DMS153 treated with DMSO at 0.1 percent for 48 hours (cell line): ENCODE results near the gene NHEJ1.
A peak's percentile ranks its signal among the peaks of the same experiment; 100 is the strongest.

Experiments
- DNase-seq: peaks from one replicate; lab custom pipeline; 2025; ENCODE audit not compliant: unreplicated experiment; lab: John Stamatoyannopoulos, UW

The NHEJ1 gene

GRCh38 chr2:219182331-219183150 is 21.9 kb upstream of the NHEJ1 start:
- no peak for DNase-seq

DNA sequence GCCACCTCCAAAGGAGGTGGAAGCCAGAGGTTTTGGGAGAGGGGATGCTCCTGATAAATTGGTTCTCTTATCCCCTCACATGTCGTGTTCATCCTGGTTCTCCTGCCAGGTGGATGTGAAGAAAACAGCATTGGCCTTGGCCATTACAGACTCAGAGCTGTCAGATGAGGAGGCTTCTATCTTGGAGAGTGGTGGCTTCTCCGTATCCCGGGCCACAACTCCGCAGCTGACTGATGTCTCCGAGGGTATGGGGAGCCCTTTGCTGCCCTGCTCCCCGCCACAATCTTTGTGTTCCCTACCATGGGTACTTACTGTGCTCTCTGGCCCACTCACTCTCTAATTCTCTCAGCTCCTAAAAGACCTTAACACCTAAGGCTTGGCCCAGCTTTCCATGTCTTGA is 20.9 kb upstream of the NHEJ1 start:
- no peak for DNase-seq

GRCh38 chr2:219180961-219181360 is 20.3 kb upstream of the NHEJ1 start:
- no peak for DNase-seq

DNA sequence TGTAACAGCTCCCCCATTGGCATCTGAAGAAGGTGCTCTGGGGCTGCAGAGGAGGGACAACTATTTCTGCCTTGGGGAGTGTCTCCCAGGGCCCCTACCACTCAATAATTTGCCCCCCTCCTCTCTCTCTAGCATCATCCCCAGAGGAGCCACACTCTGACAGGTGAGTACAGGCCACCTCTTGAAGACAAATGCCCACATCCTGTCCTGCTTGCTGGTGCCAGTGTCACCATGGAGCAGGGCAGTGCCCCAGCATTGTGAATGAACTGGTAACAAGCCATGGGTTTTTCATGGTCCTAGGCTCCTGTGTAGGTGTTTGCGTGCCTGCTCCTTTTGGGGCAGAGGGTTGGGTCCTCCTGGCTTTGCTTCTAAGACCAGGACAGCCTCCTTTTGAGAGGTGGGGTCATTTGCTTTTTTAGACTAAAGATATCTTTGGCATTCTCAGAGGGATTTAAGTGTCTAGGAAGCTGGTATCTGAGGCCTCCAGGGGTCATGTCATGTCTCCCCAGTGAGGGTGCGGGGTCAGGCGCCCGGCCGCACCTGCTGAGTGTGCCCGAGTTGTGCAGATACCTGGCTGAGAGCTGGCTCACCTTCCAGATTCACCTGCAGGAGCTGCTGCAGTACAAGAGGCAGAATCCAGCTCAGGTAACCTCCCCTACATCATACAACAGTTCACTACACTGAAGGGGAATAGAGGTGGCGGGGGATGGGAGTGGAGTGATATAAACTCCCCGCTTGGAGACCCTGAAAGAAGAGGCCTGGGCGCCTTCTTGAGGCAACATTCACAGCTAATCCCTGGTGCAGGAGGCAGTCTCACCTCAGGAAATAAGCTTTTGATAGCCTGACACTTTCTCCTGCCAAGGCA is 19.2 kb upstream of the NHEJ1 start:
- no peak for DNase-seq

DNA sequence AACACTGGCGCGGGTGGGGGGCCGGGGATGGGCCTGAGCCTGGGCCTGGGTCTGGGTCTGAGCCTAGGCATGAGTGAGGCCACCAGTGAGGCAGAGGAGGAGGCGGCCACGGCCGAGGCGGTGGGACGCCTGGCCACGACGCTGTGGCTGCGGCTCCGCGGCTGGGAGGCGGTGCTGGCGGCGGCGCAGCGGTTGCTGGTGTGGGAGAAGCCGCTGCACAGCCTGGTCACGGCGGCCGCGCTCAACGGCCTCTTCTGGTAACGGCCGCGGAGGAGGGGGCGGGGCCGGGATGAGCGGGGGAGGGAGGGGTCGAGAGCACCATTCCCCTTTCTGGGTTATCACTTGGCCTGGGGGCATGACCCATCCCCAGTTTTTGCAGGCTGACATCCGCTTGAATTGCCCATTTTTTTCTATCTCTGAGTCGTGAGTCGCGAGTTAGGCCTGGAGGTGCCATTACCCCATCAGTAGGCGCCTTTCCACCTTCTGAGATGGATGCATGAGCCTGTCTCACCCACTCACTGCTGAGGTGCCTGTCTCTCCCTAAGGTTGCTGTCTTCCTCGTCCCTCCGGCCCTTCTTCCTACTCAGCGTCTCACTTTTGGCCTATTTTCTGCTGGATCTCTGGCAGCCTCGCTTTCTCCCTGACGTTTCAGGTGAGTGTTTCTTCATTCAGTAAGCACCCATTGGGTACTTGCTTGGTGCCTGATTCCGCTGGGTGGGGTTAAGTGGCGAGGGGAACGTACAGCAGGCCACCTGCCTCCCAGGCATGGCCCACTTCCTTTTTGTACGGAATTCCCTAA is 18.0 kb upstream of the NHEJ1 start:
- no peak for DNase-seq

GRCh38 chr2:219177552-219178376 is 17.1 kb upstream of the NHEJ1 start, which contains the start of gene RETREG2:
RETREG2 (plus strand) TSS chr2:219178275; CDS start chr2:219178353, 78 bp downstream.
- DNase-seq = peak; percentile 90

DNA sequence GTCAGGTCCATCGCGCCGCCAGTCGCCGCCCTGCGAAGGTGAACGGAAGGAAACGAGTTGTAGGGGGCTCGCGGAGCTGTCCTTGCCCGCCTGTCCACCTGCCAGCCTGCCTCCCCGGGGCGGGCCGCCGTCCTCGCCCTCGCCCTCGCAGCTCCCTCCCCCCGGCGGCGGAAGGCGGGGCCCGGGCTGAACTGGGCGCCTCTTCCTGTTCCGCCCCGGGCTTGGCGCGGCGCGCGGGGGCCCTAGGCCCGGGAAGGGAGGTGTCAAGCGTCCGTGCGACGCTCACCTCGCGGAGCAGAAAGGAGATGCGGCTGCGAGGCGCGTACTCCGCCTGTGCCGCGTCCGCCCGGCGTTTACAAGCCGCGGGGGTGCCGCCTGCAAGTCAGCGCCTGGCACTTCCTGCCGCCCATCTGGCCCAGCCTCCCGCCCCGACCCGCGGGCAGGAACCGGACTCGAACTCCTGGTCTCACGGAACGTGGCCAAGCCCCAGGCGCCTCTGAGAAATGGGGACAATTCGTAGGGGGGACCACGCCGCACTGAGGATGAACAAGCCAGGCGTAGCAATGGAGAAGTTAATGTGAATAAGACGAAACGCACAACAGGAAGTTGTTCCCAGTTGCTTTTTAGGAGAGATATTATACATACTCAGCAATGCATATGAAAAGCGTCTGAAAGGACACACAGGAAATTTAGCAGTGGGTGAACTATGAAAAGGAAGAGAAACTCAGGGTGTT is 16.4 kb upstream of the NHEJ1 start, which contains the start of gene CNPPD1:
Gene CNPPD1 (minus strand): TSS at position 108 of the 734 bp plus-strand sequence. CDS start 97 bp downstream, at position 11.
- peak; percentile 73 for DNase-seq

DNA sequence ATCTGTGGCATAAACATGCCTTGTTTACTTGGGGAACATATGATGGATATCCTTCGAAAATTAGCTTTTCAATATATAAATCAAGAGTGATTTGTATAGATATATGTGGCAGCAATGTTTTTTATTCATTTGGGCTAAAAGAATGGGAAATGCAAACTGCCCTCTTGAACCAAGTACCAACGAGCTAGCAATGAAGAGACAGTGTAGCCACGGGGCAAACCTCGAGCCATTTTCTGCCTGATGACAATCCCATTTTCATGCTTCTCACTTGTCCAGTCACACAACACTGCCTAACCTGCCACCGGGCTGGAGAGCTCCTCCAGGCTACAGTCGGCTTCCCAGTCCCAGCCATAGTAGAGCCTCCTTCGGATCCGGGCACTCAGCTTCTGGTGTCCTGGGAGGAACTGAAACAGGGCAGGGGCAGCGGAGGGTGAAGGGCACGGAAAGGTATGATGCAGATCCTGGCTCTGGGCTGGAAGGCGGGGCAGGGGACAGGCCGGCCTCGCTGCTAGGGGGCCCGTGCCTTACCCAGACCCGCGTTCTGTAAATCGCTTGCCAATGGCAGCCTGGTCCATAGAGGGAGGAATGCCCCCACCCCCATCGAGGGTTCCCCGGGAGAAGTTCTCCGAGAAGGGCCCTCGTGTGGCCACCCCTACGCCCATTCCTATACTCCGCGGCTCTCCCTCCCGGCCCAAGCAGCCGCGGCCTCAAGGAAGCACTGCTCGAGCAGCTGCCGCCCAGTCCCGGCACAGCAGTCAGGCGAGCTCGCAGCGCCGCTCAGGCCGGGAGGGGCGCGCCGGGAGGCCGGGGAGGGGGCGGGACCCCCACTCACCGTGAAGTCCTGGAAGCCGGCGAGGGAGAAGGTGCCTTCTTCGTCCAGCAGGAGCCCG is 15.6 kb upstream of the NHEJ1 start:
- no peak for DNase-seq

DNA sequence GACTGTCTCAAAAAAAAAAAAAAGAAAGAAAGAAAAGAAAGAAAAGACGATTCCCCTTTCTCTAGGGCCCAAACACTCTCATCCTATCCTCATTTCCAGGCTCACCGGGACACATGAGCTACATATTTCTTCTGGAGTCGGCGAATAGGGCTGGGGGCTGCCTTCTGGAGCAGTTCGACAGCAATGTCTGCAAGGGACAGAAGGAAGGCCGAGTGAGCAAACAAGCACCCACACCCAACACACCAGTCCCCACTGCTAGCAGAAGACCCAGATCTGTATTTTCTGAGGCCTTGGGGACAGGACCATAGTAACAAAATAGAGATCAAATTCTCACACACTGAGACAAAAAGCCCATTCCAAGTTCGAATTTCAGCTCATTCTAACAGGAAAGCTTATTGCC is 14.9 kb upstream of the NHEJ1 start:
- DNase-seq = no peak

- no peak for DNase-seq
These were observed 14.2 kb upstream of the NHEJ1 start for GRCh38 chr2:219174801-219175200.

DNA sequence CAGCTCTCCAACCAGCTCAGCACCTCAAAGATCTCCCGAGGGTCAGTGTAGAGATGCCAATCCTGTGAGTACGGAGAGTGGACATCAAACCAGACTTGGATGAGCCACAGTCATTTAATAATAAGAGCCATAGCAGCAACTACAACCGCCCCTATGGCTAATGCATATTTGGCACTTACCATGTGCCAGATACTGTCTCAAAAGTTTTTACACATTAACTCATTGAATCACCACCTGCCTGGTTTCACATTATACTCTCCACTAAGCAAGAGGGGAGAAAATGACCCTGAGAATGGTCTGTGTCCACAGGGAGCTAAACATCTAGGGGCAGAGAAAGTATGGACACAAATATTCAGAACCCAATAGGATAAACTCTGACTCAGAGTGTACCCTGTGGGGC is 13.5 kb upstream of the NHEJ1 start:
- DNase-seq = no peak

GRCh38 chr2:219173176-219173575 is 12.6 kb upstream of the NHEJ1 start:
- no peak for DNase-seq

GRCh38 chr2:219172231-219173154 is 11.9 kb upstream of the NHEJ1 start:
- no peak for DNase-seq

- DNase-seq = no peak
These were observed 10.6 kb upstream of the NHEJ1 start for GRCh38 chr2:219171231-219171651.

DNA sequence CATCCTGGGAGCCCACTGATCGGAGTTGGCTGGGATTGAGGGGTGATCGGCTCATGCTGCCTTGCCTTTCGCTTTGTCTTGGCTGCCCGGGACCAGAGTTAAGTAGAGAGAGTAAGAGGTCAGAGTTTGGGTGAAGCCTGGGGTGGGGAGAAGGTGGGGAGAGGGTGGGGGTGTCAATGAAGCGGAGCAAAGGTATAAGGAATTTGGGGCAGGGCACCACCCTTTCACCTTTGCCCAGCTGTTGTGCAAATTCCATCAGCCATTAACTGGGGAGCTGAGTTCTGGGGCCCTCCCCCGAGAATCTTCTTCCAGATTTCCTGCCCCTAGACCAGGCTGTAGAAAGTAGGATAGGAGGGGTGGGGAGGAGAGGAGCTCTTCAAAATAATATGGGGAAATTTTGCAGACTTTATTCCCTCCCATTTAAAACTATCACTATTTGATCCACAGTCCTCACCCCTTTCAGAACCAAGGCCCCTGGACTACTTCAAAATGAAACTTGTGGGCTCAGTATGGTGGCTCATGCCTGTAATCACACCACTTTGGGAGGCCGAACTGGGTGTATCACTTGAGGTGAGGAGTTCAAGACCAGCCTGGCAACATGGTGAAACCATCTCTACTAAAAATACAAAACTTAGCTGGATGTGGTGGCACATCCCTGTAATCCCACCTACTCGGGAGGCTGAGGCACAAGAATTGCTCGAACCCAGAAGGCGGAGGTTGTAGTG is 9.5 kb upstream of the NHEJ1 start, which contains the start of gene SLC23A3:
Gene SLC23A3 (minus strand): TSS at position 100 of the 725 bp plus-strand sequence. CDS start 45 bp downstream, at position 55.
- DNase-seq = no peak

DNA sequence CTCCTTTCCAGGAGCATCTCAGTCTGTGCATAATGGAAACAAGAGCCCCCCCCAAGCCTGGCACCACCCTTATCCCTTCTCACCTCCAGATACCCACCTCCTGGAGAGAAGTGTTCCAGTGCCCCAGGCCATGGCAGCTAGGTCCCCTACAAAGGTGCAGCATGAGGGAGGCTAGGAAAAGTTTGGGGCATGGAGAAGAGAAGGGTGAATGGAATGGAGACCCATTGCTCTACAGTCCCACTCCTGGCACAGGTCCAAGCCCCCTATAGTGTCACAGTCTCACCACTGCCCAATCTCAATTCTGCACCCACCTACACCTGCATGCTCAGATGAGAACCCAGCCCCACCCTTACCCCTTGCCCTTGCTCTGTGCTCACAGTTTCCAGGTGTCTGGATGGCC is 8.3 kb upstream of the NHEJ1 start:
- DNase-seq = no peak

GRCh38 chr2:219168526-219168925 is 7.9 kb upstream of the NHEJ1 start:
- no peak for DNase-seq
